TTC549 (cell line): ENCODE data around the gene CDK15.

ENCODE experiments used
- FAIRE-seq: peaks from 2 replicates; lab custom pipeline; 2012; peaks lifted over from hg19 to GRCh38; lab: Jason Lieb, UNC

Gene CDK15

DNA sequence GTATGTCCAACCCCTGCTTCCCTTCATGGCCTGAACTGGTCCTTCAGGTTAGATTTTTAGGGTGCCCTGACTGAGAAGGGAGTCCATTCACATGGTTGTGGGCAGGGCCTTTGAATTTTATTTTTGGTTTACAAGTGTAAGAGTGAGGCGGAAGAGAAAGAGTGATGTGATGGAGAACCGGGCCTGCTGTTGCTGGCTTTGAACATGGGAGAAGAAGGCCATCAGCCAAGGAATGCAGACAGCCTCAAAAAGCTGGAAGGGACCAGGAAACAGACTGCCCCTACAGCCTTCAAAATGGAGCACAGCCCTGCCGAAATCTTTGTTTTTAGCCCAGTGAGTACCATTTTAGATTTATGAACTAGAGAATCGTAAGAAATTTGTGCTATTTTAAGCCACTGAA is 105.0 kb downstream of the CDK15 start:
- no peak for FAIRE-seq

DNA sequence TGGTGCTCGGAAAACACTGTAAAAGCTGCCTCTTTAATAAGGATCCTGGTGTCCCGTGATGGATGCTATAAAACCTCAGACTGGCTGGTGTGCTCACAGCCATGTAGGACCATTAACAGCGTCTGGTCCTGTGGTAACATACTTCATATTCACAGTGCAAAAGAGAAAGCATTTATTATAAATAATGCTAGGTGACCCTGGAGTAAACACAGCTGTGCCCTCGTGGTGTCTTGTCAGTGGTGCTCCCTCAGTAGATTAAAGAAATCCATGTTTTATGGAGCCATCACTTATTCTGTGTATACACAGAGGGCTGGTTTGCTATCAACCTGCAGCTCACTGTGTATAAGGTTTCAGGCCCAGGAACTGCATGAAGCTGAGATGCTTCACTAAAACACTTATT is 106.9 kb downstream of the CDK15 start:
- no peak for FAIRE-seq

DNA sequence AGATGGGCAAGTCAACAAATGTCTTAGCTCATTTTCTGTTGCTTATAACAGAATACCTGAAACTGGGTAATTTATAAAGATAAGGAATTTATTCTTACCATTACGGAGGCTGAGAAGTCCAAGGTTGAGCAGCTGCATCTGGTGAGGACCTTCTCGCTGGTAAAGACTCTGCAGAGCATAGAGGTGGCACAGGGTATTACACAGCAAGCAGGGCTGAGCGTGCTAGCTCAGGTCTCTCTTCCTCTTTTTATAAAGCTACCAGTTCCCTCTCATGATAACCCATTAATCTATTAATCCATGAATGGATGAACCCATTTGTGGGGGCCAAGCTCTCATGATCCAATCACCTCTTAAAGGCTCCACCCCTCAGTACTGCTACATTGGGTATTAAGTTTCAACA is 109.1 kb downstream of the CDK15 start:
- no peak for FAIRE-seq

DNA sequence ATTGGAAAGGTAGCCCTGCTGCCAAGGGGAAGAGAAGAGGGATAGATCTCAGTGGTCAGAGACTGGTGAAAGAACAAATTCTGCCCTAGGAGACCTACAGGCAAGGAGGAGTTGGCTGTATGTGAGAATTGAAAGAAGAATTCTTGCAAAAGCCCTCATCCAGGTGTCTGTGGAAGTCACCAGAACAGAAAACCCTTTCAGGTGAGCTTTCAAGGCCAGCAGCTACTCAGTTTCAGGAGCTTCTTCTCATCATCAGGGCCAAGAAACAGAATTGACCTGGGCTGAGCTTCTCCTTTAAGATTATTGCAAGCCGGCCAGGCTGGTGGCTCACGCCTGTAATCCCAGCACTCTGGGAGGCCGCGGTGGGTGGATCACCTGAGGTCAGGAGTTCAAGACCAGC is 110.2 kb downstream of the CDK15 start:
- FAIRE-seq: no peak

- no peak for FAIRE-seq
These were observed 112.4 kb downstream of the CDK15 start for GRCh38 chr2:201918616-201919307.

GRCh38 chr2:201919308-201919634 is 112.9 kb downstream of the CDK15 start:
- no peak for FAIRE-seq

DNA sequence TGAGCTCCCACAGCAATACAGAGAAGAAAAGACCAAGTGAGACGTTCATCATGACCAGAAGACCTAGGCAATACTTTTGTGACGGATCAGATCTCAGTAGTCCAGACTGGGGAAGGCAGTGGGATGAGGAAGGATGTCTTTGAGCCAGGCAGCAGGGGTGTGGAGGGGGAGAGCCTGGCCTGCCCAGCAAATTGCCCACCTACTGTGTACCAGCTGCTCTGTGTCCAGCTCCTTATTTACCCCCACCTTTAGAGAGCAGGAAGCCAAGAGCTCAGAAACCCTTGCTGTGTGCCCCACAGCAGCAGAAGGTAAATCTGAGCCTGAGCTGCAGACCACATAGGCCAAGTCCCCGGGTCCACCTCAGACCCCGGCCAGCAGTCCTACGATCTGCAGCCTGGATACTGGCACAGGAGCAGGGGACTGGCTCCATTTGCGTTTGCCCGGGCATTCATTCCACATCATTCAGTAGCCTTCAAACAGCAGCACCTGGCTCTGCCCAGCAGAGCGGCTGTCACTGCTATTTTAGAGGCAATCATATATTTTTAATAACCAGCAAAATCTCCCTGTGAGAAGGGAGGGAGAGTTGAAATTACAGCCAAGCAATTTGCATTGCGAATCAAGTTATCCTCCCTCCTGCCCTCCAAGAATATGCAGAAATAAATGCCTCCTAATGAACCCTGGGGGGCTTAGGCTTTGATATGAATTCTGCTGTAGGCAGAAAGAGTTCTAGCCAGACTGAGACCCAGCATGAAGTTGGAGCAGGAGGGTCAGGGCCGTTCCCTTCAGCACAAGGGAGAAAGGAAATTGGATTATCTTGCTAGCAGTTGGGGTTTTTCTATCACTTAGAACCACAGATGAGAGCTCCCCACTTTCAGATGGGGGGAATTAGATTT is 117.3 kb downstream of the CDK15 start:
- no peak for FAIRE-seq

GRCh38 chr2:201924453-201924852 is 118.1 kb downstream of the CDK15 start:
- no peak for FAIRE-seq

- no peak for FAIRE-seq
These were observed 118.7 kb downstream of the CDK15 start for GRCh38 chr2:201925056-201925455.

DNA sequence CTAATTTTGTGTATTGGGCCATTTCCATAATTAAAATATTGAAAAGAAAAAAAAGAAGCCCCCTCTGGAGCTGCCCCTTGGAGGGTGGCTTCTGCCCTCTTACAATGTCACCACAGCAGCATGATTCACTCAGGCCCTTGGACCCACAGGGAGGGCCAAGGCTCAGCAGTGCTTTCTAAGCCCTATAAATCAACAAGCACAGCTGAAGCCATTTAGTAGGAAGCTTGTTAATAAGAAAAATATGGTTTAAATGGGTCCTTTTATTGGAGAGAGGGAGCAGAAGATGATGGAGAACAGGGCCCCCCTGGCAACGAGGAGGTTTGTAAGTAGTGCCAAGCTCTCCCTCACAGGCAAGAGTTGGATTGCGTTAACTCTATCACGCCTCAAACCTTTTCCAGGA is 119.7 kb downstream of the CDK15 start:
- FAIRE-seq: no peak

GRCh38 chr2:201928363-201928762 is 122.0 kb downstream of the CDK15 start:
- FAIRE-seq: no peak

- FAIRE-seq: no peak
These were observed 123.1 kb downstream of the CDK15 start for GRCh38 chr2:201929281-201930026.

GRCh38 chr2:201930043-201930442 is 123.7 kb downstream of the CDK15 start:
- FAIRE-seq: no peak

- FAIRE-seq: no peak
These were observed 124.5 kb downstream of the CDK15 start for GRCh38 chr2:201930831-201931230.

GRCh38 chr2:201931475-201931874 is 125.1 kb downstream of the CDK15 start:
- FAIRE-seq: no peak

GRCh38 chr2:201931951-201932350 is 125.6 kb downstream of the CDK15 start:
- no peak for FAIRE-seq

GRCh38 chr2:201932511-201932910 is 126.2 kb downstream of the CDK15 start:
- no peak for FAIRE-seq

DNA sequence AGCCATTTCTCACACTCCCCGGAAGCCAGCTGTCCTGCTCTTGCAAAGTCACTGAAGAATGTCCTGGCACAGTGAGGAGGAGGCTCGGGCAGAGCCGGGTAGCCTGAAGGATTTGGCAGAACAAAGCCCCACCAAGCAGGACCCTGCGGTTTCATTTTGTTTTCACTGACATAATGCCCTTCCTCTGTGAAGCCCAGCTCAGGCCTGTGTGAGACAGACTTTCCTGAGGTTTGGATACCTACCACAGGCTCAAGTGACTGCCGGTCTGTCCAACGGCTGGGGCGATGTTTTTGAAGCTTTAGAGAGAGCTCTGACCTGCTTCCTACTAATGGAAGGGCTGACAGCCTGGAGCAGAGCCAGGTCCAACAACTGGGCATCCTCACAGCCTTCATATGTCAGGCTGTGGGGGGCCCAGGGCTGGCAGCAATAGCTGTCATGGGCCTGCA is 127.5 kb downstream of the CDK15 start:
- no peak for FAIRE-seq

DNA sequence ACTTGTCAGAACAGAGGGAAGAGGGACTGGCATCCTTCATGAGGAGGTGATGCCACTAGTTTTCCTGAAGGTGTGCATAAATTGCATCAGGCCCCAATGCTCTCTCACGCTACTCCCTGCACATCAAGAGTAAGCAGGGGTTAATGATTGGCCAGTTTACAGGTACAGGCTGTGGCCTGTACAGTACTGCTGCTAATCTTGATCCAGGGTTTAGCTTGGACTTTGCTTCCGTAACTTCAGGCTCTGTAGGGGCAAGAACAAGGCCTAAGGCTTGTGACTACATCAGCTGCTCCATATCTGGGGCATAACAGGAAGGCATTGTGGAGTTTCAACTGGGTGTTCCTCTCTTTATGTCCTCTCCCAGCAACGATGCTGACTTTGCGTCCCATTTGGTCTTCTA is 130.5 kb downstream of the CDK15 start:
- FAIRE-seq: no peak

- no peak for FAIRE-seq
These were observed 131.0 kb downstream of the CDK15 start for GRCh38 chr2:201937343-201937742.

- FAIRE-seq: no peak
These were observed 131.9 kb downstream of the CDK15 start for GRCh38 chr2:201938156-201938775.

- no peak for FAIRE-seq
These were observed 132.4 kb downstream of the CDK15 start for GRCh38 chr2:201938781-201939180.
